ENCODE results near the gene SLX4IP.

SLX4IP gene

DNA sequence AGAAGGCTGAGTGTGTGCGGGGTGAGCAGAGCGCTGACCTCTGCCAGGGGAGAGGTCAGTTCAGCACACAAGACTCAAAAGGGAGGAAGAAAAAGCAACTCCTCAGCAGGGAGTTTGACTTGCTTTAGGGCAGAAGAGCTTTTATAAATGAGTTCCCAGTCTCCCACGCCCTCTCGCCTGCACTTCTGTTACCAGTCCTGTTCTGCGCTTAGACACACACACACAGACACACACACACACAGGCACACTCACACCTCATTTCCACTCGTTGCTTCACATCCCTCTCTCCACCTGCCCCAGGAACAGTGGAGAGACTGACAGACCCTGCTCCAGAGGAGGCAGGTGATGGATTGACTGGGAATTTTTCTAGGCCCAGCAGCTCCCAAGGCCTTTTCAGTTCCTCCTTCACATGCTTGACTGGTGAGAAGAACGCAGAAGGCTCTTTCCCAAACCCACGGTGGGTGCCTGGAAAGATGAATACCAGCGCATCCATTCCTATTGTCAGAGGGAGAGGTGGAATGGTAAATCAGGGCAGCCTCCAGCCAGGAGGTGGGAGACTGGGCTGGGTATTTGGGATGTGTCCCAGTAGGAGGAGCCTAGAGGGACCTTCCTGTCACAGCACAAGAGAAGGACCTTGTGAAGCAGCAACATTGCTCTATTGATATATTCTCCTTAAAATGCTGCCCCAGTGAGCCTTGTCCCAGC, 195.0 kb downstream of the SLX4IP start:
- DNase-seq (ENCODE audit: low read depth in 1 of 2, low spot score in 1 of 2), result no peak

DNA sequence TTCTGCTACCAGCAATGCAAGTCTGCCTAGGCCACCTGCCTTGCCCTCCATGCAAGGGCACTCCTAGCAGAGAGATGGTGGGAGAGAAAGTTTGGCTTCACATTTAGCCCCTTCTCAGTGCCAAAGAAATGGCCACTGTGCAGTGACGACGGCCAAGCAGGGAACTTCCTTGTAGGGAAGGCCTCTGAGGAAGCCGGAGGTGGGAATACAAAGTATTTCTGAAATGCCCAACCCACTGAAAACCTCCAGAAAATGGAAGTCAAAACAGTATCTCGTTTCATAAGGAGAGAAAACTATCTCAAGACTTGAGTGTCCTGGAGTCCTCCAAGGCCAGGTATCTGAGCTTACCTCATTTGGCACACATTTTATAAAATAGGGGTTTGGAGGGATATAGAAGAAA, 196.0 kb downstream of the SLX4IP start:
- DNase-seq (ENCODE audit: low read depth in 1 of 2, low spot score in 1 of 2), result no peak

DNA sequence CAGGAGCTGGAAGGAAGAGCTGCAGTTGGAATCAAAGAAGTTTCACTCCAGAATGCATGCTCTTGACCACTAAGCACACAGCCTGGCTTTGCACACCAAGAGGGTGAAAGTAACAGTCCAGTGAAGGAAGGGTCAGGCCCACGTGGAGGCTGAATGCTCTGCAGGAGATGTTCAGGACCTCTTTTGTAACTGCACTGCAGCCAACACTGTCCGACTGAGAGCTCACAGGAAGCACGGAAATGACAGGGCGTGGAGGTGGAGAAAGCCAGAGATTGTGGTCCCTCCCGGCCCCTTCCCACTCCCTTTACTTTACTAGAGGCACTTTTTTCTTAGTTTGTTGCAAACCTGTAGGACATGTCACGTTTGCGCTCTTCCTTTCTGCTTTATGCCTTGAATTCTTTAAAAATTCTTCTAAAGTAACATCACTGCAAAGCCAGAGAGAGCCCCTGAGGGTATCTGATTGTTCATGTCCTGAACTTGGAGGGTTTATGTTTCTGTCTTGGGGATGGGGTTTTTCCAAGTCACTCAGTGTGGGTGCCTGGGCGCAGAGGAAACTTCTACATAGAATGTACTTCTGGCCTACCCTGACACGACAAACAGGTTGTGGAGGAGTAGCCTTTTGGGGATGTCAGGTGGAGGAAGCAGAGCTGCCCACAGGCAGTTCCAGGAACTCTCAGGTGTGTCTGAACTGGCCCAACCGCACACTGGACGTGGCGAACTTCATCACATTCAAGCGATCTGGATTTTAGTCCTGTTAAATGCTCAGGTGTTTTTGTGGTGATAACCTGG, 197.8 kb downstream of the SLX4IP start:
- DNase-seq (ENCODE audit: low read depth in 1 of 2, low spot score in 1 of 2), result no peak

DNA sequence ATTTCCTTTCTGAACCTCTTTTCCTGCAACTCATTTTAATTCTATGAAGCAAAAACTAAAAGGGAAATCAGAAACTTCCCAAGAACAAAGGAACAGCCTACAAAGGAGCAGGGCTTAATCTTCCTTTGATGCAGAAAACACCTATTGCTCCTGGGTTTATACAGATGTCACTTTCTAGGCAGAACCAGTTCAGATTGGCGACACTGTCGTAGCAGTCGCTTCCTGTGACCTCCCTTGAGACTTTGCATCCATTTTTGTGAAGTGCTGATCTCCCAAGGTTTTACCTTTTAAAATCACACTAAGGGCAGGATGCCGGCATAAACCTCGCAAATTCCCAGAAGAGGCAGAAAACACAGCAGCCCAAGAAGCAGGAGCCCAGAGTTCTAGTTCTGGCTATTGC, 198.6 kb downstream of the SLX4IP start:
- no peak for DNase-seq (ENCODE audit: low read depth in 1 of 2, low spot score in 1 of 2)

- DNase-seq (ENCODE audit: low read depth in 1 of 2, low spot score in 1 of 2), result no peak
Observed at GRCh38 chr20:10634211-10634610, 199.1 kb downstream of the SLX4IP start.

GRCh38 chr20:10634683-10635411, 199.7 kb downstream of the SLX4IP start:
- no peak for DNase-seq (ENCODE audit: low read depth in 1 of 2, low spot score in 1 of 2)

DNA sequence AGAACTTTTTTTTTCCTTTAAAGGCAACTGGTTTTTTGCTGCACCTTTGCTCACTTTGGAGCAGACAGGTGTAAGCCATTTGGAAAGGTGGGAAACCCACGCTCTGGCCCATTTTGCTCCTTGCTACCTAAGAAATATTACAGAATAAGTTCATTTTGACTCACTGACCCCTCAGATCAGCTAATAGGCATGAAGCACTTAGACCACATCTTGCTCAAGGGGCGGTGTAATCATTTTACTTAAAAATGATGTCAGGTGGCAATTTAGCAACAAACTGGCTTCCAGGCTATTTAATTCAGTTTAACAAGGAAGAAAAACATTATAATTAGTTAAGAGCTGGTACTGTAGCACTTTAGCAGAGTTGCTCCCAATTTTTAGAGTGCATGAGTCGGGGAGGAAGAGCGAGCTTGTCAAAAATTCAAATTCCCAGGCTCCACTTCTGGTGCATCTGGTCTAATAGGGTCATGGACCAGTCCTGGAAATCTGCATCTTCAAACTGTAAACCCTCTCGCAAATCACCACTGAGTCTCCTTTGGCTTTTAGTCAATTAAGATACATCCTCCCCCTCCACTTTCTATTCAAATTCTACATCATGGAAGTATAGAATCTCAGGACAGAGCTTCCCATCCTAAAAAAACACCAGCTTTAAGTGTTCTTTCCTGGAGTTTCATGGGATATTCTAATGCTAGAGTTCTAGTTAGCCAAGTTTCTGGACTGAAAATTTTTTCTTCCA, 200.5 kb downstream of the SLX4IP start:
- no peak for DNase-seq (ENCODE audit: low read depth in 1 of 2, low spot score in 1 of 2)

DNA sequence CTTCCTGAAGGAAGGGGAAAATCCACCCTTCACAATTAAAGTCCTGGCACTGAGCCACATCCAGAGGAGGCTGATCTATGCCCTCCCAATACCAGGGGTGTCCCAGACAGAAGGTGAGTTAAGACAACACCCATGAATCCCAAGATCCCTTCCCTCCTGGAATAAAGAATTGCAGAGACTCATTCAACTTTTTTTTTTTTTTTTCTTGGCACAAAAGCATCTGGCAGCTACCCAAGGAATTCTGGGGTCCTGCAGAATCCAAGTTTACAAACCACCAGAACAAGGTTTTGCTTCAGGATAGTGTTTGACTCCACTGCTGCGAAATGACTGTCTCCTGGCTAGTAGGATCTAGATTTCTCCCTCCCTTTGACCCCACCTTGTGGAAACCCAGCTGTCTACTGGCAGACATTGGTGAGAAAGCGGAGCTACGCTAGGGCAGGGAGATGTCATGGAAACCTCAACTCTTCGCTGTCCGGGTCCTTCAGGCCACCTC, 201.3 kb downstream of the SLX4IP start:
- no peak for DNase-seq (ENCODE audit: low read depth in 1 of 2, low spot score in 1 of 2)

DNA sequence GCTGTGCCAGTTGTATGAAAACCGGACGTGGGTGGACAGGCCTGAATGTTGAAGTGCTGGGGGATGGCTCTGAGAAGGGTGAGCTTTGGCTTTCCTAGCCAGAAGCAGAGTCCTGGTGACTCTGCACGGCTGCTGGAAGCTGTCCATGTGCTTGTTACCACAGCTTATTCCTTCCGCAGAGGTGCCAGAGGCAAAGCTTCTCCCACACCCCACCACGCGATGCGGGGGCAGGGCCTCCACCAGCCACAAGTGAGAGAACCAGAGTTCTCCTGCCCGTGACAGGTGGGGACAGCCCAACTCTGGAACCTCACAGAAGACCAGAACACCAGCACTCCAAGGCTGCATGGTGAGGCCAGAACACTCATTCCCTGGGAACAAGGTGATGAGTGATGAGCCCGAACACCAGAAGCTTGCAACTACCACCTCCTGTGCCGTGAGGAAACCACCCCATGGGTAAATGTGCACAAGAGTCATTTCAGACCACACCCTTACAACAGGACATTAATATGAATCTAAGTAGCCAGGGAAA, 202.0 kb downstream of the SLX4IP start:
- no peak for DNase-seq (ENCODE audit: low read depth in 1 of 2, low spot score in 1 of 2)

DNA sequence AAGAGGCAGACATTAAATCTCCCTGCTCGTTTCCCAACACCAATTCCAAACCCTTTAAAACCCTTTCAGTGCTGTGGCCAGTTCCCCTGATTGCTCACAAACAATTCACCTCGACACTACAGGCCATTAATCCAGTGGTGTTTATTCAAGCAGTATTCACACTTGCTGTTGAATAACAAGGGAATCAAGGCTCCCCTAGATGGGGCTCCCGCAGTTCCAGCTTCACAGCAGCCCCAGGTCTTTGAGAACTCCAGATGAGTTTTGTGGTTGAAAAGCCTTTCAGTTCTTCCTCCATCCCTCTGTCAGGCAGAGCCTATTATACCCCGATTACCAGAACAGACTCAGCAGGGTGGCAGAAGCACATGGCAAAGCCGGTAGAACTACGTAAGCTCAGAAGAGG, 202.5 kb downstream of the SLX4IP start:
- DNase-seq (ENCODE audit: low read depth in 1 of 2, low spot score in 1 of 2), result no peak

GRCh38 chr20:10639077-10639736, 204.1 kb downstream of the SLX4IP start:
- no peak for DNase-seq (ENCODE audit: low read depth in 1 of 2, low spot score in 1 of 2)

DNA sequence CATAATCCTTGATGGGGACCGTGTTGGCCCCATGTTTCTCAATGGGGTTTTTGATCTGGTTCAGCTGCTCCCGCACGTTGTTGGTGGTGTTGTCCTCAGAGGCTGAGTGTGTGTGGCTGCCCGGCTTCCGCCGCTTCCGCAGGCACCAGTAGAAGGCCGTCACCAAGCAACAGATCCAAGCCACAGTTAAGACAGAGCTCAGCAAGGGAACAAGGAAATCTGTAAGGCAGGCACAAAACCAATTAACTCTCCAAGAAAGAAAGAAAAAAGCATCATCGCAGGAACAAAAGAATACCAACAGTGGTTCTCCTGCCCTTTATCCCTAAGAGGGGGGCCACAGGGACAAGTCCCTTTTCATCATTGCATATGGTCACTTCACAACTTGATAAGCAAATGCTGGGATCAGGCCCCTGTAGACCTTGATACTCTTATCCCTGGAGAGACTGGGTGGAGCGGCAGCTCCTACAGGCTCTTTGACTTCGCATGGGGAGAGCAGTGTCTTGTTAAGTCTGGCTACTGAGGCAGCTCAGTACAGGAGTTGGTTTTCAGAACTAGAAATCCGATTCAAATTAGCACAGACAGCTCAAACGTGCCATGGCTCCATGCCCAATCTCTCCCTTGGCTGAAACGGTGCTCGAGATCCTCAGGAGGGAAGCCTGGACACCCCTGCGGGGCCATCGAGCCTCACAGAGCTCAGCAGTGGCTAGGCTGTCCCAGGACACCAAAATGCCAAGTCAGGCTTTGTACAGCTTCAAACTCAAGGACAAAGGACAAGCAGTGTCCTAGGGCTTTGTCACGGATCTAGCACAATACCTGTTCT, 204.8 kb downstream of the SLX4IP start:
- DNase-seq (ENCODE audit: low read depth in 1 of 2, low spot score in 1 of 2), result no peak

DNA sequence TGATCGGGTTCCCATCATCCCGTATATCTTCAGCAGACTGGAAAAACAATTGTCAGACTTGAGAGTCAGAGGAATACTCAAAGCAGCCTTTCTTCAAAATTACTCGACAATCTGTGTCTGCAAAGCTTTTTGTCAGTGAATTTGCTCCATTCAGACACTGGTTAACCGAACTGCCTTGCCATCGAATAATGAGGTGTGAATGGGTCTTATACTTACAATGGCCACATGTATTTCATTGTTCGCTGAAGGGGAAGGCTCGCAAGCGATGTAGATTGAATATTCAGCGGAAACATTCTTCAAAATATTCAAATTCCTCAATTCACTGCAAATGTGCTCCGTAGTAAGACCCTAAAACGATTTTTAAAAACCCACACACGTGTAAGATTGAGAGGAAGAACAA, 205.8 kb downstream of the SLX4IP start:
- DNase-seq (ENCODE audit: low read depth in 1 of 2, low spot score in 1 of 2), result no peak

DNA sequence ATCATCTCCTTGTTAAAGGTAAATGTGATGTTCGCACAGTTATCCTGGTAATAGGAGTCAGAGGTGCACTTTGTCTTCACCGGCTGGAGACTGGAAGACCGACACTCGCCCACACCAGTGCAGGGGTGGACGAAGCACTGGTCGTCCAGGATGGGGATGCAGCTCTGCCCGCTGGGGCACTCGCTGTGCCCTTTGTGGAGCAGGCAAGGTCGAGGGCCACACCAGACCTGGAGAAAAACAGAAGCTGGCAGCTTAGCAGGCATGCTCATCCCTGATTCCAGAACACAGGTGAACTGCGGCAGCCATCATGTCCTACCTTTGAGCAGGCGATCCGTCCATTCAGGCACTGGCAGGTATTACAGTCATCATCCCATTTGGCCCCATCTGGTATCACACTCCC, 206.4 kb downstream of the SLX4IP start:
- no peak for DNase-seq (ENCODE audit: low read depth in 1 of 2, low spot score in 1 of 2)

DNA sequence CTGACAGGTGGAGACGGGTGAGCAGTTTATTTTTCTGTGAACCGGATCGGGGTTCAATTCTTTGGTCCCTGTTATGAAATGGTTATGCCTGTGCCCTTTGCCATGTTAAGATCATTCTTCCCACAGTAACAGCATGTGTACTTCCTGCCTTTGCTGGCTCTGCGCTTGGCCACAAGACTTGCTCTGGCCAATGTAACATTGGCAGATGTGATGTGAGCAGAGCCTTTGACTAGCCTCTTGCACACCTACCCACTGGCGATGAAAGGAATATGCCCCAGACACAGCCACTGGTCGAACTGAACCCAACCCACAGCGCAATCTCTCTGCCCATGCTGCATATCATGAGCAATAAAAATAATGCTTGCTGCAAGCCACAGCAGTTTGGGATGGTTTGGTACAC, 206.8 kb downstream of the SLX4IP start:
- no peak for DNase-seq (ENCODE audit: low read depth in 1 of 2, low spot score in 1 of 2)

GRCh38 chr20:10642856-10643559, 207.9 kb downstream of the SLX4IP start:
- no peak for DNase-seq (ENCODE audit: low read depth in 1 of 2, low spot score in 1 of 2)

DNA sequence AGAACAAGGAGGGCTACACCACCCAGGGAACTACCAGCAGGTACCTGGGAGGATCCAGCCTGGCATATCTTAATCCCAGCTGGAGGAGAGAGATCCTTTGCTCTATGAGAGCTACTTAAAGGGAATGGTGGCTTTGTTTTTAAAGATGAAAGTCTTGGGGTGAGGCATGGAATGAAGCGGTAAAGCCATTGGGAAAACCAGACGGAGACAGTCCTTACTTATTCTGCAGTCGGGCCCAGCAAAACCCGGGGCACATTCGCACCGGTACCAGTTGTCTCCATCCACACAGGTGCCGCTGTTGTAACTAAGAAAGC, 208.4 kb downstream of the SLX4IP start:
- DNase-seq (ENCODE audit: low read depth in 1 of 2, low spot score in 1 of 2), result no peak

GRCh38 chr20:10644458-10645204, 209.5 kb downstream of the SLX4IP start:
- no peak for DNase-seq (ENCODE audit: low read depth in 1 of 2, low spot score in 1 of 2)

- no peak for DNase-seq (ENCODE audit: low read depth in 1 of 2, low spot score in 1 of 2)
Observed at GRCh38 chr20:10645205-10645570, 210.1 kb downstream of the SLX4IP start.

Data from activated CD4-positive, alpha-beta T cell treated with anti-CD3 and anti-CD28 coated beads, Interleukin-2, amount 50 U/mL, for 24 hours (primary cell).